ENCODE data around the gene DDIT3.
"Not testable (repeated sequence)": the region's sequence is repeated elsewhere in the genome, so short reads cannot be mapped to it uniquely, and the experiment has no call there.

The DDIT3 gene

DNA sequence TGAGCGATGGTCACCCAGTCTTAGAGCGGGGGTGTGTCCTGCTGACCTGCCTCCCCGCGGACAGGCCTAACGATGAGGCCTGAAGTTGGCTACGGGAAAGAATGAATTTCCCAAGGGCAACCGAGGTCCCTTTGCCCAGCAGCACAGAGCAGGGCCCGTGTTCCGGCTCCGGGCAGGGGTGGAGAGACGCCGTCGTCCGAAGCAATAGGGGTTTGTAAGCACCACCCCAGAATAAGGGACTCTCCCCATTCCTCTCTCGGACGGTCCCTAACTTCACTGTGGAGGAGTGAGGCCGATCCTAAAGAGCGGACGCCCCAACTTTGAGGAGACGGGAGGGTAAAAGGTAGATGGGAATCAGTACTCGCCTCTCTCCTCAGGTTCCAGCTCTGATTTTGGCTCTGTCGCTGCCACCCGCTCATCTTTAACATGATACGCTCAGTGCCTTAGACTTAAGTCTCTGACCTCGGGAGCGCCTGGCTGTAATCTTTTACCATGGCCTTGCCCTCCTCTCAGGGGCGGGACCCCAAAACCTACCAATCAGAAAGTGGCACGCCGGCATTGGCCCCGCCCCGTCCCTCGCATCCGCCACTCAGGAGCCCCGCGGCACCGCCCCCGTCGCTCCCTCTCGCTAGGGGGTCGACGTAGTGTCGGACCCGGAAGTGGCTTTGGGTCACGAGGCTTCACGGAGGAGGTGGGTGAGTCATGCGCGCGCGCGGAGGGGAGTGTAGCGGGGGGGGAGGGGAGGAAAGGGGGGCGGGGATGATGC is at the start of gene DDIT3:
TSS of gene DDIT3 (minus strand) at position 462 of the 766 bp plus-strand sequence. CDS start 3,108 bp downstream, outside the sequence.
- peak; percentile 75 to 100 (median 98) for DNase-seq

DNA sequence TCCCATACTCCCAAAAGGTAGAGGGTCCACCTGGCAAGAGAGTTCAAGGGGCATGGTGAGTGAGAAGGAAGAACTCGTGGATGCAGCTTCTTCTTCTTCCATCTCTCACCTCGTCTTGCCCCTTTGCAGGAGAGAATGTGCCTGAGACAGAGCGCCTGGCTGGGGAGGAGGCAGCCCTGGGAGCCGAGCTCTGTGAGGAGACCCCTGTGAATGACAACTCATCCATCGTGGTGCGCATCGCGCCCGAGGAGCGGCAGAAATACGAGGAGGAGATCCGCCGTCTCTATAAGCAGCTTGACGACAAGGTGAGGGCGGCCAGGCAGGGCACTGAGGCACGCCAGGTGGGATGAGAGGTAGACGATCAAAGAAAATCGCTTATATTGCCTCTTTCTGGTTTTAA is 49.5 kb upstream of the DDIT3 start:
- DNase-seq, result no peak

DNA sequence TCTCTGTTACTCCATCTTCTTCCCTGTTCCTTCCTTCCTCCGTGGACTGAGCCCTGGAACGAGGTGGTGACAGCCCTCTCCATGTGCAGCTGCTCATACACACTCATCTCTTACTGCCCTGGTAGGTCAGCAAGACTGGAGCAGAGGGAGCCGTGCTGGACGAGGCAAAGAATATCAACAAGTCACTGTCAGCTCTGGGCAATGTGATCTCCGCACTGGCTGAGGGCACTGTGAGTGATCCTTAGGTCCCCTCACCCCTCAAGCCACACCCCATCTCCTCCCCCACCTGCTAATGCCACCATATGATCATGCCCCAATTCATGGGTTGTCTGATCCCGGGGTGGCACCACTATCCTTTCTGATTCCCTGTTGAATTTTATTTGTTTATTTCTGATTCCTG is 48.5 kb upstream of the DDIT3 start:
- DNase-seq, result no peak

DNA sequence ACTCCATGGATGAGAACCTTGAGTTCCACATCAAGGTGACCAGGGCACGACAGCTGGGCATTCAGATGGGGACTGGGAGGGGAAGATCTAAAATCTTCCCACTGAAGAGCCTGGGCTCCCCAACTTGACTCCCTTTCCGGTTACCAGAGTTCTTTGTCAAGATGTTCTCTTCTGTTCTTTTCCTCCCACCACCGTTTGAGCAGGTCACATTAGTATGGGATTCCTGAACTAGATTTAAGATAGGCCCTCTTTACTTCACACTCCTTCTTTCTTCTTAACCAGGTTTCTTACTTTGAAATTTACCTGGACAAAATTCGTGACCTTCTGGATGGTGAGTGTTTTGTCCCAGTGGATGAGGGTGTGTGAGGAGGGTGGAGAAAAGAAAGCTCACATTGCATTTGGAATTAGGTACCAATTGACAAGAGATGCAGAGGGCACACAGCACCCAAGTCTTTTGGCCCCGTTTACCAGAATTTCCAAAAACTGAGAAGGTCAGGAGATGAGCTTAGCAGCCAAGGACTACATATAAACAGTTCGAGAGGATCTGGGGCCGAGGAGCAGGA is 43.9 kb upstream of the DDIT3 start:
- DNase-seq, result no peak

GRCh38 chr12:57563358-57563757 is 43.0 kb upstream of the DDIT3 start:
- no peak for DNase-seq

GRCh38 chr12:57561117-57561516 is 40.8 kb upstream of the DDIT3 start:
- not testable (repeated sequence) for DNase-seq

GRCh38 chr12:57560516-57560915 is 40.2 kb upstream of the DDIT3 start:
- DNase-seq, result no peak

- no peak for DNase-seq
These were observed 38.5 kb upstream of the DDIT3 start for GRCh38 chr12:57558864-57559263.

- no peak for DNase-seq
These were observed 34.6 kb upstream of the DDIT3 start for GRCh38 chr12:57554897-57555296.

GRCh38 chr12:57554453-57554852 is 34.1 kb upstream of the DDIT3 start:
- no peak for DNase-seq

- DNase-seq, result peak in 2 of 56 donors; percentile 5 to 11
These were observed 33.3 kb upstream of the DDIT3 start for GRCh38 chr12:57553343-57554202.

DNA sequence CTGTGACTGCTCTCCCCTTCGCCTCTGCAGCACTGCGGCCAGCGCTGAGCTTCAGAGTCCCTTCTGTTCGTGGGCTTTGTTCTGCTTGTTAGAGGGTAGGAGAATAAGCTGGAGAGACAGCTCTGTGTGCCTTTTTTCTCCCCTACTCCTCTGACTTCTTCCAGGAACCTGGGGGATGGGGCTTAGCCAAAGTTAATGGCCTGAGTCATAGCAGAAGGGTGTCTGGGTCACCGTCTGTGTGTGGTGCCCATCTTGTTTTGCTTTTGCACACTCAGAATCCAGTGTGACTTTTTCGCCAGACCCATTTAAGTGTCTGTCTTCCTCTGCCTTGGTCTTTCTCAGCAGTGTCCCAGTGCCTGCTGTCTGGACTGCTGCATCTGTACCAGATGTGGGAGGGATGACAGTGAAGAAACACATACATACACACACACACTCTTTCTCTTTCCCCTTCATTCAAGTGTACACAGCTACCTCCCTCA is 32.6 kb upstream of the DDIT3 start:
- DNase-seq, result no peak

DNA sequence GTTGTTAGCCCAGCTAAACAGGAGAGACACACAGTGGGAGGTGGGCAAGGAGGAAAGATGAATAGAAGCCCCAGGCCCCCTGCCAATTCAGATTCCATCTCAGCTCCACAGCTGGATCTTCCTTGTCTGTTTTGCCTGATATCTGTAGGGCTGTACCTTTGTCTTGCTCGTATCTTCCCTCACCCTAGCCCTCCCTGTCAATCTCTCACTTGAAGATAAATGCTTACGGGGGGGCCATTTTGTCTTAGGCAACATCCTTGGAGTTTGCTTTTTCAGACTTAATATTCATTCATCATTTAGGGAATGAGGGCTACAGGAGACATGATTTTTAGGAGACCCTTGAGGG is 32.0 kb upstream of the DDIT3 start:
- DNase-seq, result no peak

DNA sequence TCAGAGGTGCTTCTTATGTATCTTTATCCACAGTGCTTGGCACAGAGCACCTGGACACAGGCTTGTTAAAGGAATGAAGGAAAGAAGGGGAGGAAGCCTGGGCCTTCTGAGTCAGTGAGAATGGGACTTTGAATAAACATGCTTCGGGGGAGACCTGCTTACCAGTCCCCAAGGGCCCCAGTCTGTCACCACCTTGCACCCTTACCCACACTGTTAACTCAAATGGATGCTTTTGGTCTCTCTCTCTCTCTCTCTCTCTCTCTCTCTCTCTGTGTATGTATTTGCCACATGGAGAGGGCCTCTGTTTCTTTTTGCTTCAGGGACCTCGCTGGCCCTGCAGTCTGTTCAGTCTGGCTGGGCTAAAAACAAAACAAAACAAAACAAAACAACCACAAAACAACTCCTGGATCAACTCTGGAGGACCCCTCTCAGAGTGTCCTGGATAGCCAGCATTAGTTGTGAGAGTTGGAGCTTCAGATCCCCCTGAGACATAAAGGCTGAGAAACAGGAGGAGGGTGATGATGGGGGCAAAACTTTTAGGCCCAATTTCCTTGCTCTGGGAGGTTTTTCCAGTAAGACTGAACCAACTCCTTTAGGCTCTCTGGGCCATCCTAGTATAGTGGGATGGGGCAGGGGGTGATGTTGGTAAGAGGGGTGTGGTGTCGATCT is 31.5 kb upstream of the DDIT3 start:
- no peak for DNase-seq

- no peak for DNase-seq
These were observed 30.6 kb upstream of the DDIT3 start for GRCh38 chr12:57550641-57551549.

DNA sequence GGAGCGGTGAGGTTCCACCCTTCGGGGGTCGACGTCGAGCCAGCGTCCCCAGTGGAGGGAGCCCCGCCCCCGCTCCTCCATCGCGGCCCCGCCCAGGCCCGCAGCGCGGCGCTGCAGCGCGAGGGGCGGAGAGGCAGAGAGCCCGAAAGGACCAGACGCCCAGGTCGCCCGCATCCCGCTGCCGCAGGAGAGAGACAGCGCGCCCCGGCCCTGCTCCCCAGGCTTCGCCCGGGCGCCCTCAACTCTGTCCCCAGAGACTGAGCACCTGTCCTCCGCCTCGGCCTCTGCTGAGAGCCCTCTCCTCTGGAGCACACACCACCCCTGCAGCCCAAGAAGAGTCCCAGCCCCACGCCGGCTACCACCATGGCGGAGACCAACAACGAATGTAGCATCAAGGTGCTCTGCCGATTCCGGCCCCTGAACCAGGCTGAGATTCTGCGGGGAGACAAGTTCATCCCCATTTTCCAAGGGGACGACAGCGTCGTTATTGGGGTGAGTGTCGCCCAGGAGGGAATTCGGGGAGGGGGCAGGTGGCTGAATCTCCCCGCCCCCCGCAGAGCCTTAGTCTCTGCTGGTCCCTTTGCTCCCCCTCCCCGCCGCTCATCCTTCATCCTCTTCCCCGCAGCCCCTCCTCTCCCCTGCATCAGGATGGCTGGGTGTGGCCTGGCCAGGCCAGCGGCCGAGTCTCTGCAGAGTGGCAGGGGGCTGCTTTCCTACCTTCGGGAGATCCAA is 29.8 kb upstream of the DDIT3 start, which contains the start of gene KIF5A:
TSS of gene KIF5A (plus strand) at position 136 of the 732 bp plus-strand sequence. CDS start at position 364, 228 bp downstream.
- DNase-seq, result peak in 44 of 56 donors; percentile 3 to 72 (median 38)

- peak in 1 of 56 donors; percentile 32 for DNase-seq
These were observed 29.0 kb upstream of the DDIT3 start for GRCh38 chr12:57549203-57549908.

GRCh38 chr12:57548488-57548887 is 28.2 kb upstream of the DDIT3 start:
- DNase-seq, result no peak

DNA sequence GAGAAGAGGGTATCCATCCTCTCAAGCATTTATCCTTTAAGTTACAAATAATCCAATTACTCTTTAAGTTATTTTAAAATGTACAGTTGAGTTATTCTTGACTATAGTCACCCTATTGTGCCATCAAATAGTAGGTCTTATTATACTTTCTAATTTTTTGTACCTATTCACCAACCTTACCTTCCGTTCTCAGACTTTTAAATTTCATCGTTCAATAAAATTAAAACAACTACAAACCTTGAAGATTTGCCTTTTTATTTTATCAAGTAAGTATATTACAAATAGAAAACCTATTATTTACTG is 27.6 kb upstream of the DDIT3 start:
- DNase-seq, result no peak
